Stimulated activated CD4-positive, alpha-beta T cell treated with anti-CD3 and anti-CD28 coated beads, TNF-alpha, amount 100 ng/mL, for 4 hours (primary cell): Measurements from ENCODE around the gene COL4A2.
"Not testable (repeated sequence)": the region's sequence is repeated elsewhere in the genome, so short reads cannot be mapped to it uniquely, and the experiment has no call there.

Experiments
- DNase-seq, 3 experiments: peaks; one replicate each; pipeline ENCODE4 v3.0.0-alpha.2; 2020; ENCODE audit warnings: low read depth in 3 of 3

COL4A2 gene

DNA sequence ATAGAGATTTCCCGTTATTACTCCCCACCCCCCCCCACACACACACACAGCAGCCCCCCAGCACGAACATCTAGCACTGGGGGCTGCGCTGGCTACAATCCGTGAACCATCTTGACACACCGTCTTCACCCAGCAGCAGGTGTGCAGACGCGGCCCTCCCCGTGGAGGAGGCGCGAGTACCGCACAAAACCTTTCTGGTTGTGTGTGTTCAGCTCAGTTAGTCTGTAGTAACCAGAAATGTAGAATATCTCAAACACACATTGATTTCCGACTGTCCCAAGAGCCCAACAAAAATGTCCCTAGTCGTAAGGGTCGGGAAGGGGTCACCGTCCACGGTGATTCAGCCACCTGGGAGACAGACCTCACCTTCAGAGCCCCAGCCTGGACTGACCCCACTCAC lies 131.7 kb downstream of the COL4A2 start:
- no peak for DNase-seq

- DNase-seq, result no peak
These were observed 134.1 kb downstream of the COL4A2 start for GRCh38 chr13:110440946-110441731.

DNA sequence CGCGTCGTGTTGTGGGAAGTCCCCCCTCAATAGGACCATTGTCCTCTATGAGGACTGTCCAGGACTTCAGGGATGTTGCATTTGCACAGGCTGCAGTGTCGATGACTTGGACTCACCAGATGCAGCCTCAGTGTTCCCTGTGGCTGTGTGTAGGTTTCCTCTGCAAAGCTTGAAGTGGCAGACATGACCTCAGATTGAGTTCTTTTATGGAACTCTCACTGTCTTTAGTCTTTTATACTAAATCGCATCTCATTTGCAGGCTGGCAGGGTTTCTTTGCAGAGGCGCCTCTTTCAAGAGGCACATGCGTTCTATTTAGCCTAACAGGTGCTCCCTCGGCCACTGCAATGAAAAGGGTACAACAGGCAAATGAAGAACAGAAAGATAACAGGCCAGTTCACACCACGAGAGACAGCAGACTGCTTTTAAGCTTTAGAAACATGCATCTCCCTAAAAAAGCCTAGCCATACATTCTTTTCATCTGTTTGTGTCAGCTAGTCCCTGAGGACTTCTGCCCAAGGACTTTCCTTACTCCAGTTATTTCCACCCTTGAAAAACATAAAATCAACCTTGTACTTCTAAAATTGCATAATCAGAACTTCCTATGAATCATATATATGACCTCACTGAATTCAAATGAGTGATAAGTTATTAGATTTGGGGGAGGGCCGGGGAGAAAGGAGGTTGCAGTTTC lies 136.0 kb downstream of the COL4A2 start:
- DNase-seq, result no peak

DNA sequence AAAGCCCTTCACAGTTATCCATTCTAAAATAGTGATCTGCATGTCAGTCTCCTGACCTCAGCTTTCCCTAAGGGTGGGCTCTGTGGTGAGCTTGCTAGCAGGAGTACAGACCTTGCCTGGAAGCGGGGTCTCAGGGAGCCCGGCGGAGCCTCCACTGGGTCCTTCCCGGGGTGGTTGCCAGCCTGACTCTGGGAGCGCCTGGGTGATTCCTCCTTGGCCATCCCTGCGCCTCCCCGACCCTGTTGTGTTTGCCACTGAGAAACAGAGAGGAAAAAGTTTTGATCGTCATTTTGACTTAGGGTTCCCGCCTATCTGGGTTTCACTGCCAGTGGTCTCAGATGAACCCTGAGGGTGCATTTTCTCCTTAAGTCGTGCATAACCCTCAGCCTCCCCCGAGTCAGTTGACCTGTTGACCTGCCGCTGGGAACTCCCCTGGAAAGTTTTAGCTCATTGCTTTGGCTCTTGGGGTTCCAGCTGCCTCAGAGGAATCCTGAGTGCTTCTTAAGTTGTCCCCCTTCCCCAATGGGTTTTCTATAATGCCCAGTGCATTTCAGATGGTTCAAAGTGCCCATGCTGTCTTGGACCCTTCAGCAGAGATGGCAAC lies 136.6 kb downstream of the COL4A2 start:
- no peak for DNase-seq

- DNase-seq, result no peak
These were observed 137.2 kb downstream of the COL4A2 start for GRCh38 chr13:110444226-110444653.

- DNase-seq, result no peak
These were observed 138.1 kb downstream of the COL4A2 start for GRCh38 chr13:110445183-110445582.

DNA sequence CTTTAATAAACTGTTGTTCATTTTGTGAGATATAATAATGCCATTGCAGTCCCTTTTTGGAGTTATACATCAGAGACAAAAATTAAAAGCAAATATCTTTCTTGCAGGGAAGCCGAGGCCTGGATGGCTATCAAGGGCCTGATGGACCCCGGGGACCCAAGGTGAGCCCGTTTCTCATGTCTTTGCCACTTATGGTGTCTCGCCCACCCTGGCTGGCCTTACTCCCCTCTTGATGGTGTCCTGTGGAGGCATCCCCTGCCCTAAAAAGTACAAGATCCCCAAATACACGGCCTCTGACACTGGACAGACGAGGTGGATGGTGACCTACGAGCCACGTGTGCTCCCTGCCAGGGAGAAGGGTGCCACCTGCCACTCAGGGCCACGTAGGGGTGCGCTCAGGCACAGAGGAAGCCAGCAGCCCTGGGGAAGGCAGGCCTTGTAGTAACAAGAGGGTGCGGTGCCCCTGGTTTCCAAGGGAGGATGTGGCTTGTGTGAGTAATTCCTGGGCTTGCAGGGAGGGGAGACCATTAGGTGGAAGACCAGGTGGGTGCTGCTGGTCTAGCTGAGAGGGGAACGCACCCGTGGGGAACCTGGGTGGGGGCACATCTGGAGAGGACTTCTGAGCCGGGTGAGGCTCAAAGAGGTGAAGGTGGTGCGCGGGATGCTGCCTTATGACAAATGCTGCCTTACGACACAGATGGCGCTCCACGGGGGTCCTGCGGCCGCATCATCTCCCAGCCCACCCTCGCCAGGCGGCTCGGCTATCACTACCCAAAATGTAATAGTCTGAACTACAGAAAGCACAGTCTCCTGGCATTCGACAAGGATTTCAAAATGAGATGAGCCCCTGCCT lies 138.9 kb downstream of the COL4A2 start:
- DNase-seq, result no peak

- DNase-seq, result no peak
These were observed 139.4 kb downstream of the COL4A2 start for GRCh38 chr13:110446575-110446890.

DNA sequence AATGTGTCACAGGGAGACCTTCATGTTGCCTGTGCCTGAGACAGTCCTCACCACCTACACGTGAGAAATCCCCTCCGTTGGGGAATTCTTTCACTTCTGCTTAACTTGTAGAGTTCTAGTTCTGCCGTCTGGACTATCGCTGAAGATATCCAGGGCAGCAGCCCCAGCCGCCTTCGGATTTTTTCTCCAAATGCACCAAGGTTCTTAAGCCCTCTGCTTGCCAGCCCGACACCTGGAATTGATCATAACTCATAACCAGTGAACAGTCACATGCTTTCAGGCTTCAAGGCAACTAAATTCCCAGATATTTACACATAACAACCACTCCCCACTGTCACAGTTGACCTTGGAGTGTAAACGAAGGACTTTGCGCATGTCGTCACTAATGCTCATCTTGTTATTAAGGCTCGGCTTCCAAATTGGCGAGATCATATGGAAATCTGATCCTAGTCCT lies 140.0 kb downstream of the COL4A2 start:
- DNase-seq, result no peak

GRCh38 chr13:110447801-110448200 lies 140.7 kb downstream of the COL4A2 start:
- DNase-seq, result no peak

DNA sequence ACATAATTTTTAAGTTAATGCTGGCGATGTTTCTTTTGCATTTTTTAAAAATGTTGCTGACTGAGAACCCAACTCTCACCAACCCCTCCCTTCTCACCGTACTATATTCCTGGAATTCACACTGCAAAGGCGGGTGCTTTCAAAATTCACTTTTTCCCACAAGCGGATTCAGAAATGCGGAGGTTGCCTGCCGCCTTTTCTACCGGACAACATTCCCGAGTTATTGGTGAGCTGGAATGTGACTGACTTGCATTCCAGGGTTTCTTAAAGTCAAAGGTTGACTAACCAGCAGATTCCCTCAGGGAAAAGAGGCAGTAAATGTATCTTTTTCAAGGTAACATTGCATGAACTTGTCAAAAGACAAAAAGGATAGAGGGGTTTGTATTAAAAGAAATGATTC lies 141.1 kb downstream of the COL4A2 start:
- no peak for DNase-seq

- DNase-seq, result no peak
These were observed 141.6 kb downstream of the COL4A2 start for GRCh38 chr13:110448677-110449076.

GRCh38 chr13:110449219-110450015 lies 142.3 kb downstream of the COL4A2 start:
- no peak for DNase-seq

DNA sequence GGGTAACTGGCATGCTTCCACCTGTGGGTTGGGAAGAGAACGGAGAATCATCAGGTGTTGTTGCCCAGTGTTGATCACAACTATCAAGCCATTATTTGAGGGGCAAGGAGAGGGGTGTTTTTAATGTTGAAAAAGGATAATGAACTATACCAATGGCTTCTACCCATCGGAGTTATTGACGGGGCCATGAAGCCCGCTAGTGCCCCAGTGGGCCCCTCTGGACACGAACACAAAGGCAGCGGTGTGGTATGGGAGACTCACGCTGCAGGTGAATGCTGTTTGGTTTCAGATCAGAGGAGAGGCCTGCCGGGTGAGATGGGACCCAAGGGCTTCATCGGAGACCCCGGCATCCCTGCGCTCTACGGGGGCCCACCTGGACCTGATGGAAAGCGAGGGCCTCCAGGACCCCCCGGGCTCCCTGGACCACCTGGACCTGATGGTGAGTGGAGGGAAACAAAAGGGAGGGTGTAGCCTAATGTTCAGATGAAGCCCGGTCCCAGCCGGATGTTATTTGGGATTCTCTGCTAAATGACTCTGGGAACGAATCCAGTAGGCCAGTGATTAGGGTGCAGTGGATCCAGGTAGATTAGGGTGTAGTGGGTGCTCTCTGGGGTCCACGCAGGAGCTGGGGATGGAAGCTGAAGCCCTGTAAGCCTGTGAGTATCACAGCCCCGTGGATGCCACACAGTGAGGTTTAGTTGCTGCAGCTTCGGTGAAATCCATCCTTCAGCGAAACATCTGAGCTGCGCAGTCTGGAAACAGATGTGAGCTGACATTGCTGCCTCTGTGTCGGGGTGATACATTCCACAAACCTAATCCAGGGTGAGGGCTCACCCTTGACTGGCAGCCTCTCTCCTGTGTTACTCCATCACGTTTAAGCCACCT lies 143.2 kb downstream of the COL4A2 start:
- no peak for DNase-seq

DNA sequence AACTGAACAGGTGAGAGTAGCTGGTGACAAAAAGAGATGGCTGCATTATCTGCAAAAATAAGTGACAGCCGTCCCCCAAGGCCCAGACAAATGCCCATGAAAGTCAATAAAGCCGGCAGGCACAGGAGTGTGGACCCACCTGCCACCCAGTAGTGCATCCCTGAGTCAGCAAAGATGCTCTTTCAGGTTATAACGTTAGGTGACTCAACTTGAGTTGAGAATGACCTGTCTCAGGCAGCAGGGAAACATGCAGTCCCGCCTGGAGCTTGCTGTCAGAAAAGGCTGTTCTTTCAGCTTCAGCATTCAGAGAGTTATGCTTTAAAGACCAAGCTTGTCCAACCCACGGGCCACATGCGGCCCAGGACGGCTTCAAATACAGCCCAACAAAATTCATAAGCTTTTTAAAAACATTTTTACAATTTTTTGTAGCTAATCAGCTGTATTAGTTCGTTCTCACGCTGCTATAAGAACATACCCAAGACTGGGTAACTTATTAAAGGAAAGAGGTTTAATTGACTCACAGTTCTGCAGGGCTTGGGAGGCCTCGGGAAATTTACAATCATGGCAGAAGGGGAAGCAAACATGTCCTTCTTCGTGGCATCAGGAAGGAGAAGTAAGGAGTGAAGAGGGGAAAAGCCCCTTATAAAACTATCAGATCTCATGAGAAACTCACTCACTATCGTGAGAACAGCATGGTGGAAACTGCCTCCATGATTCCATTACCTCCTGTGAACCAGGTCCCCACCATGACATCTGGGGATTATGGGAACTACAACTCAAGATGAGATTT lies 144.1 kb downstream of the COL4A2 start:
- no peak for DNase-seq

DNA sequence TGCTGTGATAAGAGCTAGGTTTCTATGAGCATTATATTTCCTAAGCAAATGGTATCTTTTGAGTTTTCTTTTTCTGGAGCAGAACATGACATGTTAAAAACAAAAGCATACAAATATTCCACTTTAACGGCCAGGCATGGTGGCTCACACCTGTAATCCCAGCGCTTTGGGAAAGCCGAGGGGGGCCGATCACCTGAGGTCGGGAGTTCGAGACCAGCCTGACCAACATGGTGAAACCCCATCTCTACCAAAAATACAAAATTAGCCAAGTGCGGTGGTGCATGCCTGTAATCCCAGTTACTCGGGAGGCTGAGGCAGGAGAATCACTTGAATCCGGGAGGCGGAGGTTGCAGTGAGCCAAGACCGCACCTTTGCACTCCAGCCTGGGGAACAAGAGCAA lies 146.0 kb downstream of the COL4A2 start:
- not testable (repeated sequence) for DNase-seq

DNA sequence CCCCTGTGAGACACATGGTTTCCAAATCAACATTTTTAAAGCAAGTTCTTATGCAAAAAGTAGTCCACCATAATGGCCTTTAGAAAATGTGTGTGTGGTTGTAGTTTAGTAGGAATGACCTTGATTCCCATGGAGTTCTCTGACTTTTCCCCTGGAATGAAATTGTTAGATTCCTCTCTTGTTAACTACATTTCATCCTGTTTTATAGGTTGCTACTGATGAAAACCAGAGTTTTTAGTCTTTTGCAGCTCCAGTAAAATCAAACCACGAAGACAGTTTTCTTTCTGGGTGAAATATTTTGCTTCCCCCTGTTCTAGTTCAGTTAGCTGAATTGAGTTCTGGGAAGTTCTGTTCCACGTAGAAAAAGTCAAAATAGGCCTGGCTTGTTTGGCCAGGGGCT lies 146.7 kb downstream of the COL4A2 start:
- DNase-seq, result no peak

DNA sequence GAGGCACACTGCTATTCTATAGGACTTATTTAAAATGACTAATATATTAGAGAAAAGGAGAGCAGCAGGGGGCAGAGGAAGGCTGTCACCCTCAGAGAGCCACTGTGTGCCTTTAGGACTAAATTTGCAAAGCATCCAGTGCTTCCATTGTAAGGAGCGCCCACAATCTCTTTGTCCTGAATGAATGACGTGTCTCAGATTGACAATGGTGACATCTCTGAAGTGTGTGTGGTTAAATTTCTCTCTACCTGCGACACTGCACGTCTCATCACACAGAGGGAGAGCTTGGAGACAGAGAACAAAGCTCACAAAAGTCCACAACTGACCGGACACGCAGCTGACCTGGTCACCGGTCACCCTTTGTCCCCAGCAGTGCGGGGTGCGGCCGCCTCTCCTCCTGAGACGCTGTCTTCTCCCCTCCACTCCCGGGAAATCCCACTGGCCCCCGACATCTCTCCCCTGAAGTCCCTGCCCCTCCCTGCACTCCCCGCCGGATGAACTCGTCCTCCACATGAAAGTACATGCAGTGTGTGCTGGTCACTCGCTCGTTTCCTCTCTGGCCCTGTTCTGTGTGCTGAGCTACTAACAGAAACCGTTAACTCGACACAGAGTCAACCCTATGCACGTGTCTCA lies 147.3 kb downstream of the COL4A2 start:
- no peak for DNase-seq

- DNase-seq, result no peak
These were observed 147.9 kb downstream of the COL4A2 start for GRCh38 chr13:110454956-110455355.
